Measurements from ENCODE around the gene CEP85.
A peak's percentile ranks its signal among the peaks of the same experiment; 100 is the strongest.
"Not testable (repeated sequence)": the region's sequence is repeated elsewhere in the genome, so short reads cannot be mapped to it uniquely, and the experiment has no call there.

Gene CEP85

GRCh38 chr1:26221094-26221493 is 12.9 kb upstream of the CEP85 start:
- Histone ChIP-seq H3K27me3 (ENCODE audit: control insufficient read depth in 5 of 5, insufficient read depth in 4 of 5, low read length in 5 of 5) (peaks cover 0 to 23% (median 11%) of the 10 kb centered on the region in 5 donors), H3K27ac (ENCODE audit: low read depth, low read length) (no peak overlapping the region), H3K4me3 (ENCODE audit: low read depth in 1 of 5, low read length in 5 of 5) (no peak overlapping the region)

GRCh38 chr1:26224606-26225005 is 9.4 kb upstream of the CEP85 start:
- H3K9me3 ChIP-seq (ENCODE audit: control insufficient read depth in 5 of 5, low read length in 5 of 5): no peaks in the 10 kb centered on the region
- peaks cover 3 to 30% (median 17%) of the 10 kb centered on the region in 5 donors for H3K27me3 ChIP-seq (ENCODE audit: control insufficient read depth in 5 of 5, insufficient read depth in 4 of 5, low read length in 5 of 5)
- no peak overlapping the region for H3K27ac ChIP-seq (ENCODE audit: low read depth, low read length)
- H3K36me3 ChIP-seq (ENCODE audit: control insufficient read depth in 5 of 5, insufficient read depth in 5 of 5, low read length in 5 of 5): no peaks in the 10 kb centered on the region
- peak overlapping the region in 3 of 5 donors; percentile 53 to 62 (median 54) for H3K4me3 ChIP-seq (ENCODE audit: low read depth in 1 of 5, low read length in 5 of 5)
- H3K9ac ChIP-seq (ENCODE audit: low read length in 5 of 5): no peak overlapping the region
- peaks cover 0 to 11% (median 11%) of the 10 kb centered on the region in 5 donors for H3K4me1 ChIP-seq (ENCODE audit: control insufficient read depth in 5 of 5, insufficient read depth in 5 of 5, low read length in 5 of 5)

More at GRCh38 chr1:26221094-26221493, 12.9 kb upstream of the CEP85 start:
- no peak overlapping the region for H3K9ac ChIP-seq (ENCODE audit: low read length in 5 of 5)
- H3K9me3 ChIP-seq (ENCODE audit: control insufficient read depth in 5 of 5, low read length in 5 of 5): no peaks in the 10 kb centered on the region
- peaks cover 0 to 11% (median 11%) of the 10 kb centered on the region in 5 donors for H3K4me1 ChIP-seq (ENCODE audit: control insufficient read depth in 5 of 5, insufficient read depth in 5 of 5, low read length in 5 of 5)
- H3K36me3 ChIP-seq (ENCODE audit: control insufficient read depth in 5 of 5, insufficient read depth in 5 of 5, low read length in 5 of 5): no peaks in the 10 kb centered on the region

GRCh38 chr1:26225033-26225831 is 8.8 kb upstream of the CEP85 start:
- H3K36me3 ChIP-seq (ENCODE audit: control insufficient read depth in 5 of 5, insufficient read depth in 5 of 5, low read length in 5 of 5): no peaks in the 10 kb centered on the region
- peaks cover 3 to 27% (median 17%) of the 10 kb centered on the region in 5 donors for H3K27me3 ChIP-seq (ENCODE audit: control insufficient read depth in 5 of 5, insufficient read depth in 4 of 5, low read length in 5 of 5)
- H3K4me3 ChIP-seq (ENCODE audit: low read depth in 1 of 5, low read length in 5 of 5): peak overlapping the region; percentile 42 to 62 (median 54)
- H3K4me1 ChIP-seq (ENCODE audit: control insufficient read depth in 5 of 5, insufficient read depth in 5 of 5, low read length in 5 of 5): peaks cover 0 to 11% (median 11%) of the 10 kb centered on the region in 5 donors
- H3K9ac ChIP-seq (ENCODE audit: low read length in 5 of 5): peak overlapping the region in 2 of 5 donors; percentile 5 to 64
- H3K9me3 ChIP-seq (ENCODE audit: control insufficient read depth in 5 of 5, low read length in 5 of 5): no peaks in the 10 kb centered on the region
- no peak overlapping the region for H3K27ac ChIP-seq (ENCODE audit: low read depth, low read length)

- peaks cover 0 to 18% (median 15%) of the 10 kb centered on the region in 5 donors for H3K4me1 ChIP-seq (ENCODE audit: control insufficient read depth in 5 of 5, insufficient read depth in 5 of 5, low read length in 5 of 5)
- H3K4me3 ChIP-seq (ENCODE audit: low read depth in 1 of 5, low read length in 5 of 5); H3K27me3 ChIP-seq (ENCODE audit: control insufficient read depth in 5 of 5, insufficient read depth in 4 of 5, low read length in 5 of 5); H3K36me3 ChIP-seq (ENCODE audit: control insufficient read depth in 5 of 5, insufficient read depth in 5 of 5, low read length in 5 of 5); H3K27ac ChIP-seq (ENCODE audit: low read depth, low read length); H3K9me3 ChIP-seq (ENCODE audit: control insufficient read depth in 5 of 5, low read length in 5 of 5); H3K9ac ChIP-seq (ENCODE audit: low read length in 5 of 5): not testable (repeated sequence)
Observed at GRCh38 chr1:26230682-26231081, 3.3 kb upstream of the CEP85 start.

- Histone ChIP-seq H3K27me3 (ENCODE audit: control insufficient read depth in 5 of 5, insufficient read depth in 4 of 5, low read length in 5 of 5) (no peaks in the 10 kb centered on the region), H3K4me1 (ENCODE audit: control insufficient read depth in 5 of 5, insufficient read depth in 5 of 5, low read length in 5 of 5) (peaks cover 0 to 16% (median 14%) of the 10 kb centered on the region in 5 donors), H3K36me3 (ENCODE audit: control insufficient read depth in 5 of 5, insufficient read depth in 5 of 5, low read length in 5 of 5) (no peaks in the 10 kb centered on the region), H3K4me3 (ENCODE audit: low read depth in 1 of 5, low read length in 5 of 5) (peak overlapping the region; percentile 85 to 96 (median 95)), H3K9me3 (ENCODE audit: control insufficient read depth in 5 of 5, low read length in 5 of 5) (no peaks in the 10 kb centered on the region), H3K9ac (ENCODE audit: low read length in 5 of 5) (peak overlapping the region; percentile 86 to 98 (median 89)), H3K27ac (ENCODE audit: low read depth, low read length) (peak overlapping the region; percentile 84)
Observed at GRCh38 chr1:26234644-26235370, 807 bp downstream of the CEP85 start.

- Histone ChIP-seq H3K9ac (ENCODE audit: low read length in 5 of 5) (no peak overlapping the region), H3K27me3 (ENCODE audit: control insufficient read depth in 5 of 5, insufficient read depth in 4 of 5, low read length in 5 of 5) (no peaks in the 10 kb centered on the region), H3K27ac (ENCODE audit: low read depth, low read length) (no peak overlapping the region)
Observed at GRCh38 chr1:26237230-26237966, 3.4 kb downstream of the CEP85 start.

GRCh38 chr1:26239936-26240335 is 5.9 kb downstream of the CEP85 start:
- Histone ChIP-seq H3K36me3 (ENCODE audit: control insufficient read depth in 5 of 5, insufficient read depth in 5 of 5, low read length in 5 of 5) (peaks cover 0 to 9% (median 3%) of the 10 kb centered on the region in 5 donors), H3K27me3 (ENCODE audit: control insufficient read depth in 5 of 5, insufficient read depth in 4 of 5, low read length in 5 of 5) (no peaks in the 10 kb centered on the region), H3K4me3 (ENCODE audit: low read depth in 1 of 5, low read length in 5 of 5) (no peak overlapping the region), H3K4me1 (ENCODE audit: control insufficient read depth in 5 of 5, insufficient read depth in 5 of 5, low read length in 5 of 5) (peaks cover 0 to 5% (median 4%) of the 10 kb centered on the region in 5 donors), H3K9ac (ENCODE audit: low read length in 5 of 5) (no peak overlapping the region), H3K9me3 (ENCODE audit: control insufficient read depth in 5 of 5, low read length in 5 of 5) (no peaks in the 10 kb centered on the region), H3K27ac (ENCODE audit: low read depth, low read length) (no peak overlapping the region)

More at GRCh38 chr1:26237230-26237966, 3.4 kb downstream of the CEP85 start:
- Histone ChIP-seq H3K9me3 (ENCODE audit: control insufficient read depth in 5 of 5, low read length in 5 of 5) (no peaks in the 10 kb centered on the region), H3K4me3 (ENCODE audit: low read depth in 1 of 5, low read length in 5 of 5) (no peak overlapping the region), H3K36me3 (ENCODE audit: control insufficient read depth in 5 of 5, insufficient read depth in 5 of 5, low read length in 5 of 5) (no peaks in the 10 kb centered on the region), H3K4me1 (ENCODE audit: control insufficient read depth in 5 of 5, insufficient read depth in 5 of 5, low read length in 5 of 5) (peaks cover 0 to 16% (median 14%) of the 10 kb centered on the region in 5 donors)

- Histone ChIP-seq H3K9ac (ENCODE audit: low read length in 5 of 5) (no peak overlapping the region), H3K4me3 (ENCODE audit: low read depth in 1 of 5, low read length in 5 of 5) (no peak overlapping the region), H3K9me3 (ENCODE audit: control insufficient read depth in 5 of 5, low read length in 5 of 5) (no peaks in the 10 kb centered on the region), H3K4me1 (ENCODE audit: control insufficient read depth in 5 of 5, insufficient read depth in 5 of 5, low read length in 5 of 5) (no peaks in the 10 kb centered on the region), H3K27me3 (ENCODE audit: control insufficient read depth in 5 of 5, insufficient read depth in 4 of 5, low read length in 5 of 5) (no peaks in the 10 kb centered on the region), H3K27ac (ENCODE audit: low read depth, low read length) (no peak overlapping the region), H3K36me3 (ENCODE audit: control insufficient read depth in 5 of 5, insufficient read depth in 5 of 5, low read length in 5 of 5) (peaks cover 6 to 25% (median 14%) of the 10 kb centered on the region in 5 donors)
Observed at GRCh38 chr1:26252718-26253117, 18.7 kb downstream of the CEP85 start.

- Histone ChIP-seq H3K27ac (ENCODE audit: low read depth, low read length) (no peak overlapping the region), H3K4me1 (ENCODE audit: control insufficient read depth in 5 of 5, insufficient read depth in 5 of 5, low read length in 5 of 5) (no peaks in the 10 kb centered on the region), H3K9ac (ENCODE audit: low read length in 5 of 5) (no peak overlapping the region), H3K36me3 (ENCODE audit: control insufficient read depth in 5 of 5, insufficient read depth in 5 of 5, low read length in 5 of 5) (peaks cover 10 to 36% (median 21%) of the 10 kb centered on the region in 5 donors), H3K27me3 (ENCODE audit: control insufficient read depth in 5 of 5, insufficient read depth in 4 of 5, low read length in 5 of 5) (no peaks in the 10 kb centered on the region), H3K9me3 (ENCODE audit: control insufficient read depth in 5 of 5, low read length in 5 of 5) (no peaks in the 10 kb centered on the region), H3K4me3 (ENCODE audit: low read depth in 1 of 5, low read length in 5 of 5) (no peak overlapping the region)
Observed at GRCh38 chr1:26254404-26254803, 20.4 kb downstream of the CEP85 start.

Measured in subcutaneous abdominal adipose tissue (tissue), 5 donors.